HEK293 (cell line): ENCODE measurements around the gene CIPC.

Source experiments
- BCL11B ChIP-seq: fragments of 450-650 bp; formaldehyde crosslinking; IDR thresholded peaks from 2 replicates; pipeline ENCODE4 v1.5.1; 2016; ENCODE audit warnings: low read depth, missing biosample characterization, missing genetic modification characterization
- EGR2 ChIP-seq: fragments of 450-650 bp; formaldehyde crosslinking; IDR thresholded peaks from 2 replicates; pipeline ENCODE4 v1.5.1; 2016; ENCODE audit warnings: low read depth, missing biosample characterization, missing genetic modification characterization
- GLIS1 ChIP-seq: fragments of 450-650 bp; formaldehyde crosslinking; IDR thresholded peaks from 2 replicates; pipeline ENCODE4 v1.5.1; 2016; ENCODE audit warnings: missing biosample characterization, missing genetic modification characterization
- GLIS2 ChIP-seq: fragments of 450-650 bp; formaldehyde crosslinking; IDR thresholded peaks from 2 replicates; pipeline ENCODE4 v1.5.1; 2016; ENCODE audit warnings: missing biosample characterization, missing genetic modification characterization
- SP2 ChIP-seq: fragments of 450-650 bp; formaldehyde crosslinking; IDR thresholded peaks from 2 replicates; pipeline ENCODE4 v1.5.1; 2016; ENCODE audit warnings: missing biosample characterization, missing genetic modification characterization
- ZBTB17 ChIP-seq: fragments of 450-650 bp; formaldehyde crosslinking; IDR thresholded peaks from 2 replicates; pipeline ENCODE4 v1.5.1; 2016; ENCODE audit warnings: missing biosample characterization, missing genetic modification characterization
- ZBTB20 ChIP-seq: fragments of 450-650 bp; formaldehyde crosslinking; IDR thresholded peaks from 2 replicates; pipeline ENCODE4 v1.5.1; 2016; ENCODE audit warnings: missing biosample characterization, missing genetic modification characterization
- ZFP69B ChIP-seq: fragments of 450-650 bp; formaldehyde crosslinking; IDR thresholded peaks from 2 replicates; pipeline ENCODE4 v1.5.1; 2016; ENCODE audit warnings: missing biosample characterization, missing genetic modification characterization
- ZNF132 ChIP-seq: fragments of 450-650 bp; formaldehyde crosslinking; IDR thresholded peaks from 2 replicates; pipeline ENCODE4 v1.5.1; 2017; ENCODE audit warnings: missing biosample characterization, missing genetic modification characterization, borderline replicate concordance
- ZNF335 ChIP-seq: fragments of 450-650 bp; formaldehyde crosslinking; conservative IDR thresholded peaks from 2 replicates; pipeline ENCODE4 v1.5.1; 2016; ENCODE audit warnings: missing biosample characterization, missing genetic modification characterization
- ZNF350 ChIP-seq: fragments of 450-650 bp; formaldehyde crosslinking; IDR thresholded peaks from 2 replicates; pipeline ENCODE4 v1.5.0; 2017; ENCODE audit warnings: missing biosample characterization, mild to moderate bottlenecking, missing genetic modification characterization
- ZNF600 ChIP-seq: fragments of 450-650 bp; formaldehyde crosslinking; IDR thresholded peaks from 2 replicates; pipeline ENCODE4 v1.5.1; 2016; ENCODE audit warnings: missing biosample characterization, missing genetic modification characterization
- ZNF610 ChIP-seq: fragments of 450-650 bp; formaldehyde crosslinking; IDR thresholded peaks from 2 replicates; pipeline ENCODE4 v1.5.1; 2016; ENCODE audit warnings: missing biosample characterization, missing genetic modification characterization, borderline replicate concordance
- ZNF660 ChIP-seq: fragments of 450-650 bp; IDR thresholded peaks from 2 replicates; pipeline ENCODE4 v1.5.1; 2018; ENCODE audit warnings: missing biosample characterization, mild to moderate bottlenecking, missing genetic modification characterization
- TF ChIP-seq, protein P1 (sequence below): fragments of 450-650 bp; formaldehyde crosslinking; IDR thresholded peaks from 2 replicates; pipeline ENCODE4 v1.5.1; 2016; ENCODE audit warnings: missing biosample characterization, missing genetic modification characterization
- TF ChIP-seq, protein P2 (sequence below): fragments of 450-650 bp; formaldehyde crosslinking; IDR thresholded peaks from 2 replicates; pipeline ENCODE4 v1.5.1; 2016; ENCODE audit warnings: missing biosample characterization, missing genetic modification characterization
- TF ChIP-seq, protein P3 (sequence below): fragments of 450-650 bp; formaldehyde crosslinking; optimal IDR thresholded peaks from 2 replicates; pipeline ENCODE3; 2016; ENCODE audit warnings: missing biosample characterization, mild to moderate bottlenecking, missing genetic modification characterization
- TF ChIP-seq, protein P4 (sequence below): fragments of 450-650 bp; formaldehyde crosslinking; IDR thresholded peaks from 2 replicates; pipeline ENCODE4 v1.5.1; 2017; ENCODE audit warnings: missing biosample characterization, missing genetic modification characterization
- TF ChIP-seq, protein P5 (sequence below): fragments of 450-650 bp; formaldehyde crosslinking; IDR thresholded peaks from 2 replicates; pipeline ENCODE4 v1.5.1; 2016; ENCODE audit warnings: missing biosample characterization, missing genetic modification characterization
- TF ChIP-seq, protein P6 (sequence below): fragments of 450-650 bp; formaldehyde crosslinking; IDR thresholded peaks from 2 replicates; pipeline ENCODE4 v1.5.1; 2016; ENCODE audit warnings: missing biosample characterization, missing genetic modification characterization
- TF ChIP-seq, protein P7 (sequence below): fragments of 450-650 bp; formaldehyde crosslinking; IDR thresholded peaks from 2 replicates; pipeline ENCODE4 v1.5.1; 2016; ENCODE audit warnings: missing biosample characterization, missing genetic modification characterization
- TF ChIP-seq, protein P8 (sequence below): fragments of 450-650 bp; formaldehyde crosslinking; IDR thresholded peaks from 2 replicates; pipeline ENCODE4 v1.5.1; 2016; ENCODE audit warnings: missing biosample characterization, missing genetic modification characterization

CIPC gene

DNA sequence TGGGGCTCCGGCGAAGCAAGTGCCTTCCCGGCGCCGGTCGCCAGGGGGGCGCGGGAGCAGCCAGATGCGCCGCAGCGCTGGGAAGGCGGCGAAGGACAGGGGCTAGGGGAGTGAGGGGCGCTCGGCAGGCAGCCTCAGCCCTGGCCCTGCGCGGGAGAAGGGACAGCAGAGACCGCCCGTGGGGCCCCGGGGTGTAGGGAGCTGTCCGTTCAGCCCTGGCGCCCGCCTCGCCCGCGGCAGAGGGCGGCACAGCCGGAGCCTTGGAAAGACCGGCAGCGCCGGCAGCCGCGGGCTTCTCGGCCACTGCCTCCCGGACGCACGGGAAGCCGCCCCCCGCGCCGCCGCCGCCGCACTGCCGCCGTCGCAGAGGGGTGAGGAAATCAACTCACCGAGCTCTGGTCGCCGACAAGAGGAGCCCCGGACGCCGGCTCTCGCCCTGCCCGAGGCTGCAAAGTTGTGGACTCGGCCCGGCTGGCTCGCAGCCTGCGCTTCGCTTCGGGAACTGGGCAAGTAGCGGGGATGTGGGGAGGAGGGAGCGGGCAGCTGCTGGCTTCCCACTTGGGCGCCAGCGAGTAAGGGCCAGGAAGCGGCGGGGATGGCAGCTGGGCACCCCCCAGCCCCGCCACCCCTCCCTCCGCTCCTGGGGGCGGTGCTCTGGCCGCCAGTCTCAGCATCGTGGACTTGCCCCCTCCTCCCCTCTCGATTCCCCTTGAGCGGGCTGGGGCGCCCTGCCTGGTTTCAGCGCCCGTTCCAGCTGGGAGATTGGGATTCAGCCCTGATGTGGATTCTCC lies 43.4 kb downstream of the CIPC start, which contains the start of gene ZDHHC22 (continued):
- TF ChIP-seq, protein P1, sequence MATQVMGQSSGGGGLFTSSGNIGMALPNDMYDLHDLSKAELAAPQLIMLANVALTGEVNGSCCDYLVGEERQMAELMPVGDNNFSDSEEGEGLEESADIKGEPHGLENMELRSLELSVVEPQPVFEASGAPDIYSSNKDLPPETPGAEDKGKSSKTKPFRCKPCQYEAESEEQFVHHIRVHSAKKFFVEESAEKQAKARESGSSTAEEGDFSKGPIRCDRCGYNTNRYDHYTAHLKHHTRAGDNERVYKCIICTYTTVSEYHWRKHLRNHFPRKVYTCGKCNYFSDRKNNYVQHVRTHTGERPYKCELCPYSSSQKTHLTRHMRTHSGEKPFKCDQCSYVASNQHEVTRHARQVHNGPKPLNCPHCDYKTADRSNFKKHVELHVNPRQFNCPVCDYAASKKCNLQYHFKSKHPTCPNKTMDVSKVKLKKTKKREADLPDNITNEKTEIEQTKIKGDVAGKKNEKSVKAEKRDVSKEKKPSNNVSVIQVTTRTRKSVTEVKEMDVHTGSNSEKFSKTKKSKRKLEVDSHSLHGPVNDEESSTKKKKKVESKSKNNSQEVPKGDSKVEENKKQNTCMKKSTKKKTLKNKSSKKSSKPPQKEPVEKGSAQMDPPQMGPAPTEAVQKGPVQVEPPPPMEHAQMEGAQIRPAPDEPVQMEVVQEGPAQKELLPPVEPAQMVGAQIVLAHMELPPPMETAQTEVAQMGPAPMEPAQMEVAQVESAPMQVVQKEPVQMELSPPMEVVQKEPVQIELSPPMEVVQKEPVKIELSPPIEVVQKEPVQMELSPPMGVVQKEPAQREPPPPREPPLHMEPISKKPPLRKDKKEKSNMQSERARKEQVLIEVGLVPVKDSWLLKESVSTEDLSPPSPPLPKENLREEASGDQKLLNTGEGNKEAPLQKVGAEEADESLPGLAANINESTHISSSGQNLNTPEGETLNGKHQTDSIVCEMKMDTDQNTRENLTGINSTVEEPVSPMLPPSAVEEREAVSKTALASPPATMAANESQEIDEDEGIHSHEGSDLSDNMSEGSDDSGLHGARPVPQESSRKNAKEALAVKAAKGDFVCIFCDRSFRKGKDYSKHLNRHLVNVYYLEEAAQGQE (tag by site-specific recombination): peak; percentile 80
- TF ChIP-seq, protein P2, sequence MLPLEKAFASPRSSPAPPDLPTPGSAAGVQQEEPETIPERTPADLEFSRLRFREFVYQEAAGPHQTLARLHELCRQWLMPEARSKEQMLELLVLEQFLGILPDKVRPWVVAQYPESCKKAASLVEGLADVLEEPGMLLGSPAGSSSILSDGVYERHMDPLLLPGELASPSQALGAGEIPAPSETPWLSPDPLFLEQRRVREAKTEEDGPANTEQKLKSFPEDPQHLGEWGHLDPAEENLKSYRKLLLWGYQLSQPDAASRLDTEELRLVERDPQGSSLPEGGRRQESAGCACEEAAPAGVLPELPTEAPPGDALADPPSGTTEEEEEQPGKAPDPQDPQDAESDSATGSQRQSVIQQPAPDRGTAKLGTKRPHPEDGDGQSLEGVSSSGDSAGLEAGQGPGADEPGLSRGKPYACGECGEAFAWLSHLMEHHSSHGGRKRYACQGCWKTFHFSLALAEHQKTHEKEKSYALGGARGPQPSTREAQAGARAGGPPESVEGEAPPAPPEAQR: no peak
- TF ChIP-seq, protein P3, sequence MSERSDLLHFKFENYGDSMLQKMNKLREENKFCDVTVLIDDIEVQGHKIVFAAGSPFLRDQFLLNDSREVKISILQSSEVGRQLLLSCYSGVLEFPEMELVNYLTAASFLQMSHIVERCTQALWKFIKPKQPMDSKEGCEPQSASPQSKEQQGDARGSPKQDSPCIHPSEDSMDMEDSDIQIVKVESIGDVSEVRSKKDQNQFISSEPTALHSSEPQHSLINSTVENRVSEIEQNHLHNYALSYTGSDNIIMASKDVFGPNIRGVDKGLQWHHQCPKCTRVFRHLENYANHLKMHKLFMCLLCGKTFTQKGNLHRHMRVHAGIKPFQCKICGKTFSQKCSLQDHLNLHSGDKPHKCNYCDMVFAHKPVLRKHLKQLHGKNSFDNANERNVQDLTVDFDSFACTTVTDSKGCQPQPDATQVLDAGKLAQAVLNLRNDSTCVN (tag by site-specific recombination): peak; percentile 54
- TF ChIP-seq ZNF350 (tag by site-specific recombination) (no peak), ZNF335 (tag by site-specific recombination) (peak; percentile 78), ZNF600 (tag by site-specific recombination) (peak; percentile 47; the same call in 1 of the 2 replicates), ZNF660 (tag by site-specific recombination) (0 out of 2 replicates have a peak, but pooled peaks have one; percentile 12), GLIS1 (tag by site-specific recombination) (peak; percentile 67), GLIS2 (tag by site-specific recombination) (peak; percentile 67), ZBTB20 (tag by site-specific recombination) (peak; percentile 50; the same call in 1 of the 2 replicates), SP2 (tag by site-specific recombination) (peak; percentile 52), EGR2 (tag by site-specific recombination) (no peak), ZFP69B (no peak), BCL11B (tag by site-specific recombination) (no peak), ZBTB17 (tag by site-specific recombination) (peak; percentile 53), ZNF610 (tag by site-specific recombination) (no peak), ZNF132 (no peak)
- TF ChIP-seq, protein P4, sequence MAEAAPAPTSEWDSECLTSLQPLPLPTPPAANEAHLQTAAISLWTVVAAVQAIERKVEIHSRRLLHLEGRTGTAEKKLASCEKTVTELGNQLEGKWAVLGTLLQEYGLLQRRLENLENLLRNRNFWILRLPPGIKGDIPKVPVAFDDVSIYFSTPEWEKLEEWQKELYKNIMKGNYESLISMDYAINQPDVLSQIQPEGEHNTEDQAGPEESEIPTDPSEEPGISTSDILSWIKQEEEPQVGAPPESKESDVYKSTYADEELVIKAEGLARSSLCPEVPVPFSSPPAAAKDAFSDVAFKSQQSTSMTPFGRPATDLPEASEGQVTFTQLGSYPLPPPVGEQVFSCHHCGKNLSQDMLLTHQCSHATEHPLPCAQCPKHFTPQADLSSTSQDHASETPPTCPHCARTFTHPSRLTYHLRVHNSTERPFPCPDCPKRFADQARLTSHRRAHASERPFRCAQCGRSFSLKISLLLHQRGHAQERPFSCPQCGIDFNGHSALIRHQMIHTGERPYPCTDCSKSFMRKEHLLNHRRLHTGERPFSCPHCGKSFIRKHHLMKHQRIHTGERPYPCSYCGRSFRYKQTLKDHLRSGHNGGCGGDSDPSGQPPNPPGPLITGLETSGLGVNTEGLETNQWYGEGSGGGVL (tag by site-specific recombination): peak; percentile 76
- TF ChIP-seq, protein P5, sequence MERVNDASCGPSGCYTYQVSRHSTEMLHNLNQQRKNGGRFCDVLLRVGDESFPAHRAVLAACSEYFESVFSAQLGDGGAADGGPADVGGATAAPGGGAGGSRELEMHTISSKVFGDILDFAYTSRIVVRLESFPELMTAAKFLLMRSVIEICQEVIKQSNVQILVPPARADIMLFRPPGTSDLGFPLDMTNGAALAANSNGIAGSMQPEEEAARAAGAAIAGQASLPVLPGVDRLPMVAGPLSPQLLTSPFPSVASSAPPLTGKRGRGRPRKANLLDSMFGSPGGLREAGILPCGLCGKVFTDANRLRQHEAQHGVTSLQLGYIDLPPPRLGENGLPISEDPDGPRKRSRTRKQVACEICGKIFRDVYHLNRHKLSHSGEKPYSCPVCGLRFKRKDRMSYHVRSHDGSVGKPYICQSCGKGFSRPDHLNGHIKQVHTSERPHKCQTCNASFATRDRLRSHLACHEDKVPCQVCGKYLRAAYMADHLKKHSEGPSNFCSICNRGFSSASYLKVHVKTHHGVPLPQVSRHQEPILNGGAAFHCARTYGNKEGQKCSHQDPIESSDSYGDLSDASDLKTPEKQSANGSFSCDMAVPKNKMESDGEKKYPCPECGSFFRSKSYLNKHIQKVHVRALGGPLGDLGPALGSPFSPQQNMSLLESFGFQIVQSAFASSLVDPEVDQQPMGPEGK (tag by site-specific recombination): peak; percentile 79
- TF ChIP-seq, protein P6, sequence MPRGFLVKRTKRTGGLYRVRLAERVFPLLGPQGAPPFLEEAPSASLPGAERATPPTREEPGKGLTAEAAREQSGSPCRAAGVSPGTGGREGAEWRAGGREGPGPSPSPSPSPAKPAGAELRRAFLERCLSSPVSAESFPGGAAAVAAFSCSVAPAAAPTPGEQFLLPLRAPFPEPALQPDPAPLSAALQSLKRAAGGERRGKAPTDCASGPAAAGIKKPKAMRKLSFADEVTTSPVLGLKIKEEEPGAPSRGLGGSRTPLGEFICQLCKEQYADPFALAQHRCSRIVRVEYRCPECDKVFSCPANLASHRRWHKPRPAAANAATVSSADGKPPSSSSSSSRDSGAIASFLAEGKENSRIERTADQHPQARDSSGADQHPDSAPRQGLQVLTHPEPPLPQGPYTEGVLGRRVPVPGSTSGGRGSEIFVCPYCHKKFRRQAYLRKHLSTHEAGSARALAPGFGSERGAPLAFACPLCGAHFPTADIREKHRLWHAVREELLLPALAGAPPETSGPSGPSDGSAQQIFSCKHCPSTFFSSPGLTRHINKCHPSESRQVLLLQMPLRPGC (tag by site-specific recombination): no peak
- TF ChIP-seq, protein P7, sequence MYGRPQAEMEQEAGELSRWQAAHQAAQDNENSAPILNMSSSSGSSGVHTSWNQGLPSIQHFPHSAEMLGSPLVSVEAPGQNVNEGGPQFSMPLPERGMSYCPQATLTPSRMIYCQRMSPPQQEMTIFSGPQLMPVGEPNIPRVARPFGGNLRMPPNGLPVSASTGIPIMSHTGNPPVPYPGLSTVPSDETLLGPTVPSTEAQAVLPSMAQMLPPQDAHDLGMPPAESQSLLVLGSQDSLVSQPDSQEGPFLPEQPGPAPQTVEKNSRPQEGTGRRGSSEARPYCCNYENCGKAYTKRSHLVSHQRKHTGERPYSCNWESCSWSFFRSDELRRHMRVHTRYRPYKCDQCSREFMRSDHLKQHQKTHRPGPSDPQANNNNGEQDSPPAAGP (tag by site-specific recombination): 0 out of 2 replicates have a peak, but pooled peaks have one; percentile 14
- TF ChIP-seq, protein P8, sequence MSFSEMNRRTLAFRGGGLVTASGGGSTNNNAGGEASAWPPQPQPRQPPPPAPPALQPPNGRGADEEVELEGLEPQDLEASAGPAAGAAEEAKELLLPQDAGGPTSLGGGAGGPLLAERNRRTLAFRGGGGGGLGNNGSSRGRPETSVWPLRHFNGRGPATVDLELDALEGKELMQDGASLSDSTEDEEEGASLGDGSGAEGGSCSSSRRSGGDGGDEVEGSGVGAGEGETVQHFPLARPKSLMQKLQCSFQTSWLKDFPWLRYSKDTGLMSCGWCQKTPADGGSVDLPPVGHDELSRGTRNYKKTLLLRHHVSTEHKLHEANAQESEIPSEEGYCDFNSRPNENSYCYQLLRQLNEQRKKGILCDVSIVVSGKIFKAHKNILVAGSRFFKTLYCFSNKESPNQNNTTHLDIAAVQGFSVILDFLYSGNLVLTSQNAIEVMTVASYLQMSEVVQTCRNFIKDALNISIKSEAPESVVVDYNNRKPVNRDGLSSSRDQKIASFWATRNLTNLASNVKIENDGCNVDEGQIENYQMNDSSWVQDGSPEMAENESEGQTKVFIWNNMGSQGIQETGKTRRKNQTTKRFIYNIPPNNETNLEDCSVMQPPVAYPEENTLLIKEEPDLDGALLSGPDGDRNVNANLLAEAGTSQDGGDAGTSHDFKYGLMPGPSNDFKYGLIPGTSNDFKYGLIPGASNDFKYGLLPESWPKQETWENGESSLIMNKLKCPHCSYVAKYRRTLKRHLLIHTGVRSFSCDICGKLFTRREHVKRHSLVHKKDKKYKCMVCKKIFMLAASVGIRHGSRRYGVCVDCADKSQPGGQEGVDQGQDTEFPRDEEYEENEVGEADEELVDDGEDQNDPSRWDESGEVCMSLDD (tag by site-specific recombination): peak; percentile 31; the same call in 1 of the 2 replicates
